Natural killer cell (primary cell): Measurements from ENCODE around the gene FRMD4A. TPM values are rescaled to one million over a fixed set of nuclear protein-coding genes. Genes with fewer than 3 reads are reported as not detected.

Experiments
- ATAC-seq, 3 donors: fragments of 150-1000 bp in 2 of 3; fragments of 200-7000 bp in 1 of 3; cut with Tn5 transposase; 1 replicate in 1 of 3; 2 replicates in 2 of 3; pipeline ENCODE4 v1.10.0; 2021; ENCODE audit warnings: mild to moderate bottlenecking in 2 of 3, moderate library complexity in 2 of 3
- DNase-seq, 2 donors: peaks; one replicate each; pipeline versions ENCODE4 v3.0.0 to v3.0.0-alpha.2; 2013 to 2021; ENCODE audit warnings: mixed read lengths in 1 of 2
- H3K27ac ChIP-seq: one replicate; pipeline ENCODE4 v1.5.1; 2013; ENCODE audit warnings: mild to moderate bottlenecking, low read length
- H3K27me3 ChIP-seq: one replicate; pipeline ENCODE4 v1.6.1; 2013; ENCODE audit warnings: low read length; ENCODE audit not compliant: control insufficient read depth, insufficient read depth
- H3K36me3 ChIP-seq: one replicate; pipeline ENCODE4 v1.6.1; 2013; ENCODE audit warnings: low read length; ENCODE audit not compliant: control insufficient read depth, insufficient read depth
- H3K4me1 ChIP-seq: one replicate; pipeline ENCODE4 v1.6.1; 2013; ENCODE audit warnings: low read length; ENCODE audit not compliant: control insufficient read depth, insufficient read depth
- H3K4me3 ChIP-seq: one replicate; pipeline ENCODE4 v1.5.1; 2013; ENCODE audit warnings: low read length
- H3K9me3 ChIP-seq: one replicate; pipeline ENCODE4 v1.6.1; 2013; ENCODE audit warnings: low read length; ENCODE audit not compliant: control insufficient read depth, insufficient read depth
- H3K27ac Mint-ChIP-seq, 2 donors: one replicate each; pipeline ENCODE4 v1.8.0; 2022; ENCODE audit warnings: mild to moderate bottlenecking in 2 of 2, mixed read lengths in 2 of 2, moderate library complexity in 1 of 2
- H3K27me3 Mint-ChIP-seq, 2 donors: one replicate each; pipeline ENCODE4 v1.8.0; 2022; ENCODE audit warnings: low read depth in 2 of 2, mixed read lengths in 2 of 2
- H3K36me3 Mint-ChIP-seq: one replicate; pipeline ENCODE4 v1.8.0; 2022; ENCODE audit warnings: mixed read lengths
- H3K4me1 Mint-ChIP-seq, 2 donors: one replicate each; pipeline ENCODE4 v1.8.0; 2022; ENCODE audit warnings: mixed read lengths in 2 of 2
- H3K4me3 Mint-ChIP-seq: one replicate; pipeline ENCODE4 v1.8.0; 2022; ENCODE audit warnings: mild to moderate bottlenecking, moderate library complexity, mixed read lengths
- H3K9me3 Mint-ChIP-seq, 2 donors: one replicate each; pipeline ENCODE4 v1.8.0; 2022; ENCODE audit warnings: mixed read lengths in 2 of 2
- WGBS: methylation state at CpG from one replicate; pipeline ENCODE4 v1.1.7; 2013; ENCODE audit warnings: missing lambda C conversion rate; ENCODE audit not compliant: insufficient coverage; 5-methylcytosine and 5-hydroxymethylcytosine counted together
- intact Hi-C: fragments of 100-400 bp; cut with micrococcal nuclease; formaldehyde crosslinking; loops from one replicate; pipeline ENCODE4 v1.14.2; 2022
- total RNA-seq, 4 donors: library from RNA; stranded (reverse); fragments of 120-200 nt in 1 of 4; gene quantifications; one replicate each; pipeline versions ENCODE4 v1.2.3 to v1.2.4, GENCODE V29; 2013 to 2022
- TF ChIP-seq, protein P1 (sequence below): fragments of 200-600 bp; IDR thresholded peaks from one replicate; pipeline ENCODE4 v1.8.0; 2022; ENCODE audit warnings: antibody characterized with exemption

Gene FRMD4A
- total RNA-seq, 3 donors from 2014 or later (not counting 1 experiment from before 2014, with no cell fraction given) = 0.36 to 0.38 TPM; not detected in 1

- H3K4me1 ChIP-seq = no peaks in the 10 kb centered on the region
- Mint-ChIP-seq H3K27me3 (peaks cover 18 to 49% of the 10 kb centered on the region in 2 donors), H3K27ac (no peak overlapping the region), H3K4me1 (no peaks in the 10 kb centered on the region), H3K4me3 (no peak overlapping the region), H3K36me3 (no peaks in the 10 kb centered on the region), H3K9me3 (no peaks in the 10 kb centered on the region)
- WGBS = 88% methylated on average over 20 of the region's 20 CpGs
- ATAC-seq = no peak
- H3K4me3 ChIP-seq = no peak overlapping the region
- no peaks in the 10 kb centered on the region for H3K9me3 ChIP-seq
- TF ChIP-seq, protein P1, sequence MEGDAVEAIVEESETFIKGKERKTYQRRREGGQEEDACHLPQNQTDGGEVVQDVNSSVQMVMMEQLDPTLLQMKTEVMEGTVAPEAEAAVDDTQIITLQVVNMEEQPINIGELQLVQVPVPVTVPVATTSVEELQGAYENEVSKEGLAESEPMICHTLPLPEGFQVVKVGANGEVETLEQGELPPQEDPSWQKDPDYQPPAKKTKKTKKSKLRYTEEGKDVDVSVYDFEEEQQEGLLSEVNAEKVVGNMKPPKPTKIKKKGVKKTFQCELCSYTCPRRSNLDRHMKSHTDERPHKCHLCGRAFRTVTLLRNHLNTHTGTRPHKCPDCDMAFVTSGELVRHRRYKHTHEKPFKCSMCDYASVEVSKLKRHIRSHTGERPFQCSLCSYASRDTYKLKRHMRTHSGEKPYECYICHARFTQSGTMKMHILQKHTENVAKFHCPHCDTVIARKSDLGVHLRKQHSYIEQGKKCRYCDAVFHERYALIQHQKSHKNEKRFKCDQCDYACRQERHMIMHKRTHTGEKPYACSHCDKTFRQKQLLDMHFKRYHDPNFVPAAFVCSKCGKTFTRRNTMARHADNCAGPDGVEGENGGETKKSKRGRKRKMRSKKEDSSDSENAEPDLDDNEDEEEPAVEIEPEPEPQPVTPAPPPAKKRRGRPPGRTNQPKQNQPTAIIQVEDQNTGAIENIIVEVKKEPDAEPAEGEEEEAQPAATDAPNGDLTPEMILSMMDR = no peak
- no peaks in the 10 kb centered on the region for H3K27me3 ChIP-seq
- DNase-seq = no peak
- no peak overlapping the region for H3K27ac ChIP-seq
- no peaks in the 10 kb centered on the region for H3K36me3 ChIP-seq
- intact Hi-C loops = no loop called here
Measured at GRCh38 chr10:14163377-14164086, 167.2 kb downstream of the FRMD4A start.

GRCh38 chr10:14162629-14163344 is 167.9 kb downstream of the FRMD4A start:
- H3K4me3 Mint-ChIP-seq = no peak overlapping the region
- ATAC-seq (no peak), DNase-seq (no peak)
- Histone ChIP-seq H3K36me3 (no peaks in the 10 kb centered on the region), H3K4me1 (no peaks in the 10 kb centered on the region), H3K4me3 (no peak overlapping the region), H3K27ac (no peak overlapping the region), H3K27me3 (no peaks in the 10 kb centered on the region), H3K9me3 (no peaks in the 10 kb centered on the region)
- H3K9me3 Mint-ChIP-seq = no peaks in the 10 kb centered on the region
- TF ChIP-seq, protein P1 = no peak
- WGBS = 92% methylated on average over 2 of the region's 5 CpGs
- H3K27ac Mint-ChIP-seq = no peak overlapping the region
- H3K4me1 Mint-ChIP-seq = no peaks in the 10 kb centered on the region
- H3K27me3 Mint-ChIP-seq = peaks cover 20 to 46% of the 10 kb centered on the region in 2 donors
- H3K36me3 Mint-ChIP-seq = no peaks in the 10 kb centered on the region
- intact Hi-C loops = no loop called here

DNA sequence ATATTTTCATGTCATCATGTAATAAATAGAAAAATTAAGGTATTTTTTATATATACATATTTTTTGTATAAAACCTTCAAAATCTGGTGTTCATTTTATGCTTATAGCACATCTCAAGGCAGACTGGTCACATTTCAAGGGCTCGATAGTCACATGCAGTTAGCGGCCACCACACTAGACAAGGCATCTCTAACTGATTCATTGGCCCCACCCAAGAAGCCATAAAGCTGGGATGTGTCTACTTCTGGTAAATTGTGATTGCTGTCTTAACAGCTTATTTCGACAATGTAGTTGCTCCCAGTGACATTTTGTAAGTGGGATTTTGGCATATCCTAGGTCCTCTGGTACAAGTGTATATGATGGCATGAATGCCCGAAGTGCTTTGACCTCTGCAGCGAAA is 168.7 kb downstream of the FRMD4A start:
- no peak overlapping the region for H3K4me3 ChIP-seq
- TF ChIP-seq, protein P1 = no peak
- H3K9me3 Mint-ChIP-seq = no peaks in the 10 kb centered on the region
- no peaks in the 10 kb centered on the region for H3K27me3 ChIP-seq
- peaks cover 15 to 40% of the 10 kb centered on the region in 2 donors for H3K27me3 Mint-ChIP-seq
- H3K36me3 Mint-ChIP-seq = no peaks in the 10 kb centered on the region
- no peak overlapping the region for H3K27ac ChIP-seq
- intact Hi-C loops = no loop called here
- ATAC-seq = no peak
- DNase-seq = no peak
- no peaks in the 10 kb centered on the region for H3K4me1 Mint-ChIP-seq
- no peaks in the 10 kb centered on the region for H3K36me3 ChIP-seq
- no peak overlapping the region for H3K4me3 Mint-ChIP-seq
- WGBS = 90% methylated on average over 5 of the region's 5 CpGs
- no peaks in the 10 kb centered on the region for H3K4me1 ChIP-seq
- no peak overlapping the region for H3K27ac Mint-ChIP-seq
- no peaks in the 10 kb centered on the region for H3K9me3 ChIP-seq
